Retinal pigment epithelial cell (primary cell): Measurements from ENCODE around the gene MSH3.
"Not testable (repeated sequence)": the region's sequence is repeated elsewhere in the genome, so short reads cannot be mapped to it uniquely, and the experiment has no call there.

ENCODE experiments used
- DNase-seq: peaks from one replicate; pipeline ENCODE4 v3.0.0-alpha.2; 2010; ENCODE audit warnings: low read depth
- H3K4me3 ChIP-seq: 2 replicates; pipeline ENCODE4 v1.5.1; 2011; ENCODE audit warnings: mild to moderate bottlenecking, low read length, control low read depth, moderate library complexity
- TF ChIP-seq, protein P1 (sequence below): conservative IDR thresholded peaks from 2 replicates; pipeline ENCODE4 v1.5.1; 2011; ENCODE audit warnings: low read depth, low read length, control low read depth, inconsistent platforms

The MSH3 gene

DNA sequence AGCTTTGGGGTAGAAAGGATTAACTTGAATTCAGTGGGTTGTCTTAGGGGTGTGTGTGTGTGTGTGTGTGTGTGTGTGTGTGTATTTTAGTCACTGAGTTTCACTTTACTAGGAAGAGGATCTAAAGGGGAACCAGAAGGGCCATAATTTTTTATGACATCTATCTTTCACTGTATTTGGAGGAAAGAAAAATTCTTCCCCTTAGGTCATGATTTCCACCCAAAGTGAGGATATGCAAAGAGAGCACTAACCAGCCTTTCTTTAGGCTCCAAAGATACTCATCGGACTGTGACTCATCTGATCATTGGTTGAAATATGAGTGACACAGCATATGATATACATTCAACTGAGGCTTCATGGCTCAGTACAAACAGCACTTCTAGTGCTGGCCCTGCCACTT, 230.5 kb downstream of the MSH3 start:
- H3K4me3 ChIP-seq: no peak overlapping the region
- TF ChIP-seq, protein P1, sequence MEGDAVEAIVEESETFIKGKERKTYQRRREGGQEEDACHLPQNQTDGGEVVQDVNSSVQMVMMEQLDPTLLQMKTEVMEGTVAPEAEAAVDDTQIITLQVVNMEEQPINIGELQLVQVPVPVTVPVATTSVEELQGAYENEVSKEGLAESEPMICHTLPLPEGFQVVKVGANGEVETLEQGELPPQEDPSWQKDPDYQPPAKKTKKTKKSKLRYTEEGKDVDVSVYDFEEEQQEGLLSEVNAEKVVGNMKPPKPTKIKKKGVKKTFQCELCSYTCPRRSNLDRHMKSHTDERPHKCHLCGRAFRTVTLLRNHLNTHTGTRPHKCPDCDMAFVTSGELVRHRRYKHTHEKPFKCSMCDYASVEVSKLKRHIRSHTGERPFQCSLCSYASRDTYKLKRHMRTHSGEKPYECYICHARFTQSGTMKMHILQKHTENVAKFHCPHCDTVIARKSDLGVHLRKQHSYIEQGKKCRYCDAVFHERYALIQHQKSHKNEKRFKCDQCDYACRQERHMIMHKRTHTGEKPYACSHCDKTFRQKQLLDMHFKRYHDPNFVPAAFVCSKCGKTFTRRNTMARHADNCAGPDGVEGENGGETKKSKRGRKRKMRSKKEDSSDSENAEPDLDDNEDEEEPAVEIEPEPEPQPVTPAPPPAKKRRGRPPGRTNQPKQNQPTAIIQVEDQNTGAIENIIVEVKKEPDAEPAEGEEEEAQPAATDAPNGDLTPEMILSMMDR: no peak
- DNase-seq: no peak

DNA sequence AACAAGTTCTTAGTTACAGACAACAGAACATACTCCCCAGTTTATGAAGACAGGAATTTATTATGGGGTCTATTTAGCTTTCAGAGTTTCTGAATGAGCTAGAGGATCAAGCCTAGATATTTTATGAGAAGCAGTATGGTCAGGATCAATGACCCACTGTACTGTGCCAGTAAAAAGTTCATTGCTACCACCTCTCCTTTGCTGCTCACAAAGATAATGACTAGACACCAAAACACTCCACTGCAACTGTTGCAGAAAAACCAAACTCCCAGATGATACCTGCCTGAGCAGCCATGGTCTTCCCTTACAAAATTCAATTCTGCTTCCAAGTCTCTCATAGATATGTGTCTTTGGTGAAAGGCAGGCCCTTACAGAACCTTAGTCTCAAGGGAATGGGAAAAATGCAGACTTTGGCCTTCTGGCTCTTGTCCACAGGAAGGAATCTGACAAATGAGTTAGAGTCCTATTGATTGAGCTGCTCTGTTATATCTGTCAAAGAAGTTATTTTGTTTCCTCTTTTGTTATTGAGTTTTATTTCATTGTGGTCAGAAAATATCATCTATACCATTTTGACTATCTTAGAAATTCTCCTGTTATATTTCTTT, 231.0 kb downstream of the MSH3 start:
- no peak overlapping the region for H3K4me3 ChIP-seq
- TF ChIP-seq, protein P1: no peak
- no peak for DNase-seq

DNA sequence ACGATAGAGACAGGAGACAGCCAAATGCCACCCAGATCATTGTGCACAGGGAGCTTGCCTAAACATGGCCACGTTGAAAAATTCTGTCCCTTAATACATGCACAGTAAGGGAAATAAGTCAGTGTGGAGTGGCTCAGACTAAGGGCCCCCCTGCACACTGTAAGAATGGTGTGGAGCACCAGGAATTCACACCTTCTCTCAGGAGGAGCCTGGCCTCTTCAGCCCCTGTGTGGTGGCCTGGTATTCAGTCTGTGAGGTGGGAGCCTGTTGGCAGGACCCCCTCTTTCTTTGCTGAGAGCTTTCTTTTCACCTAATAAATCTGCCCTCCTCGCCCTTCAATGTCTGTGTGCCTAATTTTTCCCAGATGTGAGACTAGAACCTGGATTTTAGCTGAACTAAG, 239.6 kb downstream of the MSH3 start:
- no peak for DNase-seq
- H3K4me3 ChIP-seq: no peak overlapping the region
- TF ChIP-seq, protein P1: no peak

DNA sequence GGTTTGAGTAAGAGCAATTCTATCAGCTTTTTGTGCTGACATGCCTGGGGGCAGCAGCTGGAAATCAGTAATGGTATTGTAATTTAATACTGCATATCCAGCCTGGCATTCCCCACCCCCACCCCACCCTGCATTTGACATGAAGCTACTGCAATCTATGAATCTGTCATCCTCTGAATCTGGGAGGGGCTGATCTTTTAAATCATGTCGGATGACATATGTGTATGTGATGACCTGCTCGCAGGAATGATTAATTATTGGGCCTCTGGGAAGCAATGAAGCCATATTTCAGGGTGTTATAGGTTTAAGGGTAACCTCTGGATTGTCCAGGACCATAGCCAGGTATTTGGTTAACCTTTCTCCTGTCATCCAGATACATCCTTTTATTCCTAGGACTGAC, 241.1 kb downstream of the MSH3 start:
- H3K4me3 ChIP-seq: no peak overlapping the region
- no peak for DNase-seq
- TF ChIP-seq, protein P1: no peak

DNA sequence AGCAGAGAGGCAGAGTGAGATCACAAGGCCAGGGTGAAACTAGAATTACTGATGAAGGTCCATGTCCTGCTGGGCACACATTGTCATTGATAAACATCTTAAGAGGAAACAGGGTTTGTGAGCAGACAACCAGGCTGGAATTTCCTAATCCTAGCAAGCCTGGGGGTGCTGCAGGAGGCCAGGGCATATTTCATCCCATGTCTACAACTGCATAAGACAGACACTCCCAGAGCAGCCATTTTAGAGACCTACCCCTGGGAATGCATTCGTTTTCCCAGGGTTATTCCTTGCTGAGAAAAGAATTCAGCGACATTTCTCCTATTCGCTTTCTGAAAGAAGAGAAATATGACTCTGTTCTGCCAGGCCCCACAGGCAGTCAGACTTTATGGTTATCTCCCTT, 248.2 kb downstream of the MSH3 start:
- DNase-seq: not testable (repeated sequence)

DNA sequence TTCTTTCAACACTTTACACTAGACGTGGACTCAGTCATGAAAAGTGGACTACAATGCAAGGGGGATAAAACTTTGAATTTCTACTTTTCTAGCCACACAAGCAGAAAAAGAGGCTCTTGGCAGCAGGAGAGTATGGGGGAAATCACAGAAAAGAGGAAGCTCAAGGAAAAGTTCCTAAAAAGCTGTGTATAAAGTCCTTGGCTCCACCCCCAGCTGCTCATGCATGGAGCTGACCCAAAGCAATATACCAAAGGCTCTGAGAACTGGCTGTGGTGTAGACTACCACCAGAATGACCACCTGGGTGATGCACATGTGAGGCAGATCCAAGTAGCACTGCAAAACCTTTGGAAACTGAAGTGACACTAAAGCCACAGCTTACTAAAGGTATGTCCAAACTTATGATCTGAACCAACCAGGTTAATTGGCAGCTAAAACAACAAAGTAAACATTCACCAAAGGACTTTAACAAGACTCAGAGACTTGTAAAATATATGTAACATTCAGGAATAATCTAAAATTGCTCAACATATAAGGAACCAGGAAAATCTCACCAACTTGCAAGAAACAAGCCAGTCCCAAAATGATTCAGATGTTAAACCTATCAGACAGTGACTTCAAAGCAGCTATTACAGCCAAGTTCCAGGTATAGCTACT, 250.2 kb downstream of the MSH3 start:
- DNase-seq: no peak
- TF ChIP-seq, protein P1: no peak
- H3K4me3 ChIP-seq: no peak overlapping the region

More for the DNA sequence above, 248.2 kb downstream of the MSH3 start:
- H3K4me3 ChIP-seq: not testable (repeated sequence)

DNA sequence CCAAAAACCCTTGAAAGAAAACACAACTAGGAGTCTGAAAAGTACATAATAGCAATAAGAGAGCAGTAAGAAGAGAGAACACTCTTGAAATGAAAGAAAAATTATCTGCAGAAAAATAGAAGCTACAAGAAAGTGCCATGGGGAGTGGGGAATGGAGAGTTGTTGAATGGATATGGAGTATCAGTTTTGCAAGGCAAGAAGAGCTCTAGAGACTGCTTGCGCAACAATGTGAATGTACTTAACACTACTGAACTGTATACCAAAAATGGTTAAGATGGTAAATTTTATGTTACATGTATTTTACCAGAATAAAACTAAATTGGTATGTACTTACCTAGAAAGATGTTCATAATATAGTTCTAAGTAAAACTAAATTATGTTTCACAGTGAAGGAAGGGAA, 251.0 kb downstream of the MSH3 start:
- TF ChIP-seq, protein P1: no peak
- H3K4me3 ChIP-seq: no peak overlapping the region
- DNase-seq: no peak
